IgD-negative memory B cell (primary cell): ENCODE data around the gene SHLD3. TPM values are rescaled to one million over a fixed set of nuclear protein-coding genes. Genes with fewer than 3 reads are reported as not detected.
A peak's percentile ranks its signal among the peaks of the same experiment; 100 is the strongest.
"Not testable (repeated sequence)": the region's sequence is repeated elsewhere in the genome, so short reads cannot be mapped to it uniquely, and the experiment has no call there.

Experiments
- H3K27ac Mint-ChIP-seq, 3 donors: one replicate each; pipeline ENCODE4 v1.8.0; 2020 to 2022; ENCODE audit warnings: mild to moderate bottlenecking in 3 of 3, mixed read lengths in 3 of 3, moderate library complexity in 1 of 3
- H3K27me3 Mint-ChIP-seq: one replicate; pipeline ENCODE4 v1.8.0; 2021; ENCODE audit warnings: mixed read lengths
- H3K36me3 Mint-ChIP-seq: one replicate; pipeline ENCODE4 v1.8.0; 2020; ENCODE audit warnings: mild to moderate bottlenecking, mixed read lengths
- H3K4me1 Mint-ChIP-seq, 3 donors: one replicate each; pipeline ENCODE4 v1.8.0; 2020 to 2022; ENCODE audit warnings: mixed read lengths in 3 of 3, mild to moderate bottlenecking in 1 of 3
- H3K4me3 Mint-ChIP-seq, 4 donors: one replicate each; pipeline ENCODE4 v1.8.0; 2020 to 2022; ENCODE audit warnings: mild to moderate bottlenecking in 4 of 4, mixed read lengths in 4 of 4, moderate library complexity in 3 of 4
- H3K9me3 Mint-ChIP-seq, 3 donors: one replicate each; pipeline ENCODE4 v1.8.0; 2020 to 2021; ENCODE audit warnings: mixed read lengths in 3 of 3, mild to moderate bottlenecking in 1 of 3
- polyA plus RNA-seq: library from polyadenylated mRNA; unstranded; fragments of 300-500 nt; fragmentation: Illumina TruSeq; gene quantifications from one replicate; pipeline ENCODE4 v1.2.3, GENCODE V29; 2021

Gene SHLD3
- polyA plus RNA-seq, 1 donor from 2014 or later: 5.1 TPM

DNA sequence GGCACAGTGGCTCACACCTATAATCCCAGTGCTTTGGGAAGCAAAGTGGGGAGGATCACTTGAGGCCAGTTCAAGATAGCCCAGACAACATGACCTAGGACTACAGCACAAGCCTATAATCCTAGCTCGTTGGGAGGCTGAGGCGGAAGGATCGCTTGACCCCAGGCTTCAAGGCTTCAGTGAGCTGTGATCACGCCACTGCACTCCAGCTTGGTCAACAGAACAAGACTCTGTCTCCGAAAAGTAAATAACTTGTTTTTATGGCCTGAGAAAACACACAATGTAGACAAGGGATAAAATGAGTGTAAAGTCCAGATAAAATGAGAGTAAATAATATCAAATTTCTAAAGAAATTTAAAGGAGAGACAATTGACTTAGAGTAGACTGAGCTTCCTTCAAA, 26.3 kb downstream of the SHLD3 start:
- no peaks in the 10 kb centered on the region for H3K4me1 Mint-ChIP-seq
- no peaks in the 10 kb centered on the region for H3K27me3 Mint-ChIP-seq
- peaks cover 2% of the 10 kb centered on the region for H3K36me3 Mint-ChIP-seq
- H3K4me3 Mint-ChIP-seq: no peak overlapping the region
- no peak overlapping the region for H3K27ac Mint-ChIP-seq
- H3K9me3 Mint-ChIP-seq: no peaks in the 10 kb centered on the region

DNA sequence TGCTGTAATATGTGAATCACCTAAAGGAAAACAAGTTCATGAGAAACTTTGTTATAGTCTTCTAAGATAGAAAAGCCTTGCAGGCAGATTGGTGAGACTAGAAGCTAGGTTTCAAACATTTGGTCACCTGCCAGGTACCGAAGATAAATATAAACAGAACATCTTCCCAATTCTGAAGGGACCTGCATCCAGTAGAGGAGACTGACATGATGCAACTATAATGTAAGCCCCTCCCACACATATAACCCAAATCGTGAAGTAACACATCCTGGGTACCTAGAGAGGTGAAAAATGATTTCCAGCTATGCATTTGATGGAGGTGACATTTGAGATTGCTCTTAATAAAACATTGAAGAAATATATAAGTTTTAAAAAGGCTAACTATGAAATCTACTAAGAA, 29.9 kb downstream of the SHLD3 start:
- no peaks in the 10 kb centered on the region for H3K27me3 Mint-ChIP-seq
- H3K27ac Mint-ChIP-seq: no peak overlapping the region
- H3K4me1 Mint-ChIP-seq: no peaks in the 10 kb centered on the region
- no peak overlapping the region for H3K4me3 Mint-ChIP-seq
- H3K36me3 Mint-ChIP-seq: peaks cover 2% of the 10 kb centered on the region
- no peaks in the 10 kb centered on the region for H3K9me3 Mint-ChIP-seq

DNA sequence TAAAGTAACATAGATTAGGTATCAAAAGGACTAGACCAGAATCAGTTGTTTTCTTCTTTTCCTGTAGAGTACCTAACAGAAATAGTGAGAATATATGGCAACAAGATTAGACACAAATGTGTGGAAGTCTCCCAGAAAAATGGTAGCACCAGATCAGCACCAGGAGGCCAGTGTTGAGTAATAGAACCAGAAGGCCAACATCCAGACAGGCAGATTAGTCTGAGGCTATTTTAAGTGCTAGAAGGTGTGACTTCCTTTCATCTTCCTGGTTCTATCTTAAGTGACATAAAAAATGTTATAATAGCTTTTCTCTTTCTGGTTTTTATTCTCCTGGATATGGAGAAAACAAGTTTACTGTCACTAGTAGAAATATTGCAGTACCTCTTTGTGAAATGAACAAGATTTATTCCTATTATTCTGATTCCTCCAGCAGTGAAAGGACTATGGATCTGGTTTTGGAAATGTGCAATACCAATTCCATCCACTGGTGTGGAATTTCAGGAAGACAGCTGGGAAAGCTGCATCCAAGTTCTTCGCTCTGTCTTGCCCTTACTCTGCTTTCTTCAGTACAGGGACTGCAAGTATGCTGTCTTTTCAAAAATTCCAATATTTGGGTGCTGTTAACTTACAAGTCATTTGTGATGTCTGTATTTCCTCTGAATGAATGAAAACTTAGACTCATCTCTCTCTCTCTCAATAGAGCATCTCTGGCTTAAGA, 39.1 kb downstream of the SHLD3 start:
- H3K4me3 Mint-ChIP-seq: no peak overlapping the region
- peaks cover 2% of the 10 kb centered on the region for H3K36me3 Mint-ChIP-seq
- no peaks in the 10 kb centered on the region for H3K4me1 Mint-ChIP-seq
- no peaks in the 10 kb centered on the region for H3K9me3 Mint-ChIP-seq
- H3K27me3 Mint-ChIP-seq: no peaks in the 10 kb centered on the region
- no peak overlapping the region for H3K27ac Mint-ChIP-seq

DNA sequence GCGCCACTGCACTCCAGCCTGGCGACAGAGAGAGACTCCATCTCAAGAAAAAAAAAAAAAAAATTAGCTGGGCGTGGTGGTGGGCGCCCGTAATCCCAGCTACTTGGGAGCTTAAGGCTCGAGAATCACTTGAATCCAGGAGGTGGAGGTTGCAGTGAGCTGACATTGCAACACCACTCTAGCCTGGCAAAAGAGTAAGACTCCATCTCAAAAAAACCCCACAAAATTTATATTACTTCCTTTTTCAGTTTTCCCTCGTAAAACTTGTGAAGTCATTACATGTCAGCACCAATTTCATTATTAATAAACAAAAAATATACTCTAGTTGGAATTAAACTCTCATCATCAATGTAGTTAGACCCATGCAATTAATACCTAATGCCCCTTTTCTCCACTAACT, 43.9 kb downstream of the SHLD3 start:
- H3K9me3 Mint-ChIP-seq: no peaks in the 10 kb centered on the region
- peaks cover 2% of the 10 kb centered on the region for H3K36me3 Mint-ChIP-seq
- H3K4me1 Mint-ChIP-seq: no peaks in the 10 kb centered on the region
- H3K27ac Mint-ChIP-seq: no peak overlapping the region
- H3K27me3 Mint-ChIP-seq: no peaks in the 10 kb centered on the region
- H3K4me3 Mint-ChIP-seq: no peak overlapping the region

DNA sequence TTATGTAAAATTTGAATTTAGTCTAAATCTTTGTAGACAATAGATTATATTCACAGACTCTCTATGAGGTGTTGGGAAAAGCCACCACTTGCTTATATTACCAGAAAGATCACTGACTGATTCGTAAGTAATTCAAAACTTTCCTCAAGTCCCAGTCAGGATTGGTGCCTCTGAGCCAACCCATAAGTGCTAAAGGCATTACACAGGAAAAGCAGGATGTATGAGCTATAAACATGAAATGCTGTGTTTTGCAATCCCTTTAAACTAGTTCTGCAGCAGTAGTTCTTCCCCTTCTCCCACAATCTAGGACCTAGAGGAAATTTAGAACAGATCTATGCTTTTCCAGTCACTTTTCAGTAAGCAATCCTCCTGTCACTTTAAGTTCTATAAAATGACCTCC, 48.0 kb downstream of the SHLD3 start:
- no peak overlapping the region for H3K27ac Mint-ChIP-seq
- H3K27me3 Mint-ChIP-seq: no peaks in the 10 kb centered on the region
- no peaks in the 10 kb centered on the region for H3K4me1 Mint-ChIP-seq
- H3K36me3 Mint-ChIP-seq: peaks cover 5% of the 10 kb centered on the region
- no peaks in the 10 kb centered on the region for H3K9me3 Mint-ChIP-seq
- no peak overlapping the region for H3K4me3 Mint-ChIP-seq

DNA sequence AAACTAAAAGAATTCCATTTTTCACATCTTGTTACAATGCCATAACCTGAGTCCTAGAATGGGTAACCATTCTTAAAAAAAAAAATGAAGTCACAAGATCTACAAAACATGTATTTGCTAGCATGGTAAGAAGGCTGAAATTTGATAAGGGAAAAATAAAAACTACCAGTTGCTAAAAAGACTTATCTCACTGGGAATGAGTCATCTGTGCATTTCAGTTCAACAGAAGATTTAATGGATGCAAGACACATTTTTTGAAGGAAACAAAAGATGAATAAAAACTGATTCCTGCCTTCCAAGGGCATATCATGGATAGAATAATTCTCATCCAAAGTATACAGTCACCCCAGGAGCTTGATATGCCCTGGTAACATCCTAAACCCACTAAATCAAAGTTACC, 49.9 kb downstream of the SHLD3 start:
- peak overlapping the region in 1 of 3 donors; percentile 33 for H3K27ac Mint-ChIP-seq
- no peak overlapping the region for H3K4me3 Mint-ChIP-seq
- H3K9me3 Mint-ChIP-seq: no peaks in the 10 kb centered on the region
- H3K4me1 Mint-ChIP-seq: no peaks in the 10 kb centered on the region
- no peaks in the 10 kb centered on the region for H3K27me3 Mint-ChIP-seq
- H3K36me3 Mint-ChIP-seq: peaks cover 4% of the 10 kb centered on the region

DNA sequence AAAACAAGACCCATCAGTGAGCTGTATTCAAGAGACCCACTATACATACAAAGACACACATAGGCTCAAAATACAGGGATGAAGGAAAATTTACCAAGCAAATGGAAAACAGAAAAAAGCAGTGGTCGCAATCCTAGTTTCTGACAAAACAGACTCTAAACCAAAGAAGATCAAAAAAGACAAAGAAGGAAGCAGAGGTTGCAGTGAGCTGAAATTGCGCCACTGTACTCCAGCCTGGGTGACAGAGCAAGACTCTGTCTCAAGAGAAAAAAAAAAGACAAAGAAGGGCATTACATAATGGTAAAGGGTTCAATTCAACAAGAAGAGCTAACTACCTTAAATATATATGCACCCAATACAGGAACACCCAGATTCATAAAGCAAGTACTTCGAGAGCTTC, 51.2 kb downstream of the SHLD3 start:
- H3K27me3 Mint-ChIP-seq, H3K9me3 Mint-ChIP-seq, H3K4me1 Mint-ChIP-seq, H3K4me3 Mint-ChIP-seq: not testable (repeated sequence)
- Mint-ChIP-seq H3K27ac (peak overlapping the region in 1 of 3 donors; percentile 16), H3K36me3 (peaks cover 12% of the 10 kb centered on the region)

Other genes with a start within 250 kb of the SHLD3 start
- gene ADAMTS6, start 143.1 kb upstream of the SHLD3 start, polyA plus RNA-seq: 0.88 TPM
- 9.5 TPM for gene CENPK, start 61.9 kb upstream of the SHLD3 start, polyA plus RNA-seq
- gene PPWD1, start 61.7 kb upstream of the SHLD3 start, polyA plus RNA-seq: 25.6 TPM
- 11.6 TPM for gene TRIM23, start 694 bp upstream of the SHLD3 start, polyA plus RNA-seq
- 13.6 TPM for gene TRAPPC13, start within 50 bp of the SHLD3 start, polyA plus RNA-seq
- gene SGTB, start 97.1 kb downstream of the SHLD3 start, polyA plus RNA-seq: 2.9 TPM
- gene NLN, start 97.2 kb downstream of the SHLD3 start, polyA plus RNA-seq: 3.6 TPM